ENCODE results near the gene HBZ. TPM values are rescaled to one million over a fixed set of nuclear protein-coding genes. Genes with fewer than 3 reads are reported as not detected.

HBZ gene
- total and polyA plus RNA-seq, 9 of the 15 experiments (the other 6 are each of a cell fraction or from before 2014, with no cell fraction given) = 58.0 to 610 (median 113) TPM

Small RNA genes lying within 50 kb of the gene (small RNA-seq; reads per million reads assigned to genes)
- not detected for gene RF00019

Other genes starting within 250 kb of the HBZ start
Only the 7 nearest of the 19 such genes appear.
- gene MPG, start 74.4 kb upstream of the HBZ start, total RNA-seq (2014; rRNA removed) = 192 and 226 TPM in 2 replicates
- 5.0 and 6.1 TPM in 2 replicates for gene MPG, start 74.4 kb upstream of the HBZ start, total RNA-seq (2014; rRNA removed; fragmentation: Illumina TruSeq; extraction: Trizol)
- gene MPG, start 74.4 kb upstream of the HBZ start, total RNA-seq (2015; rRNA removed; fragmentation: Illumina TruSeq; extraction: Trizol) = 47.1 and 52.8 TPM in 2 replicates
- 80.1 and 81.9 TPM in 2 replicates for gene MPG, start 74.4 kb upstream of the HBZ start, total RNA-seq (2021)
- gene MPG, start 74.4 kb upstream of the HBZ start, polyA plus RNA-seq (2011; rRNA removed) = 36.2 and 52.2 TPM in 2 replicates
- 21.1 and 55.2 TPM in 2 replicates for gene MPG, start 74.4 kb upstream of the HBZ start, polyA plus RNA-seq (2014; fragmentation: Illumina TruSeq; extraction: Trizol)
- gene MPG, start 74.4 kb upstream of the HBZ start, polyA plus RNA-seq (2014; fragmentation: Nextera tagmentation; extraction: Ambion mirVana) = 1 to 10 TPM in 1 of 2 experiments, under 1 TPM in 1; 0.42 to 2.2 TPM
- 138 and 214 TPM in 2 replicates for gene MPG, start 74.4 kb upstream of the HBZ start, polyA plus RNA-seq (2014; rRNA removed)
- gene NPRL3, start 14.0 kb upstream of the HBZ start, total RNA-seq (2014; rRNA removed) = 8.4 and 10.9 TPM in 2 replicates
- 3.7 and 5.6 TPM in 2 replicates for gene NPRL3, start 14.0 kb upstream of the HBZ start, total RNA-seq (2014; rRNA removed; fragmentation: Illumina TruSeq; extraction: Trizol)
- gene NPRL3, start 14.0 kb upstream of the HBZ start, total RNA-seq (2015; rRNA removed; fragmentation: Illumina TruSeq; extraction: Trizol) = 4.4 and 7.9 TPM in 2 replicates
- gene NPRL3, start 14.0 kb upstream of the HBZ start, total RNA-seq (2021) = 51.0 and 53.6 TPM in 2 replicates
- 9.7 and 26.3 TPM in 2 replicates for gene NPRL3, start 14.0 kb upstream of the HBZ start, polyA plus RNA-seq (2011; rRNA removed)
- 38.9 and 54.1 TPM in 2 replicates for gene NPRL3, start 14.0 kb upstream of the HBZ start, polyA plus RNA-seq (2014; fragmentation: Illumina TruSeq; extraction: Trizol)
- 1 to 10 TPM in 1 of 2 experiments, under 1 TPM in 1; 0.92 to 1.0 TPM for gene NPRL3, start 14.0 kb upstream of the HBZ start, polyA plus RNA-seq (2014; fragmentation: Nextera tagmentation; extraction: Ambion mirVana)
- gene NPRL3, start 14.0 kb upstream of the HBZ start, polyA plus RNA-seq (2014; rRNA removed) = 18.8 and 19.1 TPM in 2 replicates
- gene HBM, start 13.3 kb downstream of the HBZ start, total RNA-seq (2014; rRNA removed) = not detected in 2 replicates
- gene HBM, start 13.3 kb downstream of the HBZ start, total RNA-seq (2014; rRNA removed; fragmentation: Illumina TruSeq; extraction: Trizol) = not detected in 2 replicates
- not detected in 2 replicates for gene HBM, start 13.3 kb downstream of the HBZ start, total RNA-seq (2015; rRNA removed; fragmentation: Illumina TruSeq; extraction: Trizol)
- not detected in 2 replicates for gene HBM, start 13.3 kb downstream of the HBZ start, total RNA-seq (2021)
- not detected in 2 replicates for gene HBM, start 13.3 kb downstream of the HBZ start, polyA plus RNA-seq (2011; rRNA removed)
- not detected in 2 replicates for gene HBM, start 13.3 kb downstream of the HBZ start, polyA plus RNA-seq (2014; fragmentation: Illumina TruSeq; extraction: Trizol)
- gene HBM, start 13.3 kb downstream of the HBZ start, polyA plus RNA-seq (2014; fragmentation: Nextera tagmentation; extraction: Ambion mirVana) = not detected
- not detected in 2 replicates for gene HBM, start 13.3 kb downstream of the HBZ start, polyA plus RNA-seq (2014; rRNA removed)
- gene HBA2, start 20.2 kb downstream of the HBZ start, total RNA-seq (2014; rRNA removed) = 286 and 525 TPM in 2 replicates
- gene HBA2, start 20.2 kb downstream of the HBZ start, total RNA-seq (2014; rRNA removed; fragmentation: Illumina TruSeq; extraction: Trizol) = 21.9 and 40.4 TPM in 2 replicates
- 60.6 and 61.0 TPM in 2 replicates for gene HBA2, start 20.2 kb downstream of the HBZ start, total RNA-seq (2015; rRNA removed; fragmentation: Illumina TruSeq; extraction: Trizol)
- gene HBA2, start 20.2 kb downstream of the HBZ start, total RNA-seq (2021) = 443 and 467 TPM in 2 replicates
- 144 and 346 TPM in 2 replicates for gene HBA2, start 20.2 kb downstream of the HBZ start, polyA plus RNA-seq (2011; rRNA removed)
- gene HBA2, start 20.2 kb downstream of the HBZ start, polyA plus RNA-seq (2014; fragmentation: Illumina TruSeq; extraction: Trizol) = 106 and 709 TPM in 2 replicates
- 100 to 1,000 TPM; 331 to 366 TPM for gene HBA2, start 20.2 kb downstream of the HBZ start, polyA plus RNA-seq (2014; fragmentation: Nextera tagmentation; extraction: Ambion mirVana)
- 670 and 853 TPM in 2 replicates for gene HBA2, start 20.2 kb downstream of the HBZ start, polyA plus RNA-seq (2014; rRNA removed)
- 833 and 1,312 TPM in 2 replicates for gene HBA1, start 24.0 kb downstream of the HBZ start, total RNA-seq (2014; rRNA removed)
- 75.7 and 128 TPM in 2 replicates for gene HBA1, start 24.0 kb downstream of the HBZ start, total RNA-seq (2014; rRNA removed; fragmentation: Illumina TruSeq; extraction: Trizol)
- 235 and 260 TPM in 2 replicates for gene HBA1, start 24.0 kb downstream of the HBZ start, total RNA-seq (2015; rRNA removed; fragmentation: Illumina TruSeq; extraction: Trizol)
- gene HBA1, start 24.0 kb downstream of the HBZ start, total RNA-seq (2021) = 2,388 and 2,454 TPM in 2 replicates
- gene HBA1, start 24.0 kb downstream of the HBZ start, polyA plus RNA-seq (2011; rRNA removed) = 225 and 945 TPM in 2 replicates
- gene HBA1, start 24.0 kb downstream of the HBZ start, polyA plus RNA-seq (2014; fragmentation: Illumina TruSeq; extraction: Trizol) = 380 and 1,790 TPM in 2 replicates
- gene HBA1, start 24.0 kb downstream of the HBZ start, polyA plus RNA-seq (2014; fragmentation: Nextera tagmentation; extraction: Ambion mirVana) = 100 to 1,000 TPM; 280 to 426 TPM
- gene HBA1, start 24.0 kb downstream of the HBZ start, polyA plus RNA-seq (2014; rRNA removed) = 1,187 and 1,422 TPM in 2 replicates
- gene HBQ1, start 27.8 kb downstream of the HBZ start, total RNA-seq (2014; rRNA removed) = 190 and 204 TPM in 2 replicates
- gene HBQ1, start 27.8 kb downstream of the HBZ start, total RNA-seq (2014; rRNA removed; fragmentation: Illumina TruSeq; extraction: Trizol) = 1.7 and 2.3 TPM in 2 replicates
- 19.8 and 24.0 TPM in 2 replicates for gene HBQ1, start 27.8 kb downstream of the HBZ start, total RNA-seq (2015; rRNA removed; fragmentation: Illumina TruSeq; extraction: Trizol)
- 89.7 and 102 TPM in 2 replicates for gene HBQ1, start 27.8 kb downstream of the HBZ start, total RNA-seq (2021)
- gene HBQ1, start 27.8 kb downstream of the HBZ start, polyA plus RNA-seq (2011; rRNA removed) = 23.1 and 32.6 TPM in 2 replicates
- 4.8 and 31.2 TPM in 2 replicates for gene HBQ1, start 27.8 kb downstream of the HBZ start, polyA plus RNA-seq (2014; fragmentation: Illumina TruSeq; extraction: Trizol)
- 10 to 100 TPM; 11.1 to 17.9 TPM for gene HBQ1, start 27.8 kb downstream of the HBZ start, polyA plus RNA-seq (2014; fragmentation: Nextera tagmentation; extraction: Ambion mirVana)
- gene HBQ1, start 27.8 kb downstream of the HBZ start, polyA plus RNA-seq (2014; rRNA removed) = 151 and 161 TPM in 2 replicates
- 78.8 and 80.9 TPM in 2 replicates for gene LUC7L, start 76.8 kb downstream of the HBZ start, total RNA-seq (2014; rRNA removed)
- 42.2 and 52.6 TPM in 2 replicates for gene LUC7L, start 76.8 kb downstream of the HBZ start, total RNA-seq (2014; rRNA removed; fragmentation: Illumina TruSeq; extraction: Trizol)
- gene LUC7L, start 76.8 kb downstream of the HBZ start, total RNA-seq (2015; rRNA removed; fragmentation: Illumina TruSeq; extraction: Trizol) = 65.9 and 66.1 TPM in 2 replicates
- gene LUC7L, start 76.8 kb downstream of the HBZ start, total RNA-seq (2021) = 73.7 and 75.8 TPM in 2 replicates
- gene LUC7L, start 76.8 kb downstream of the HBZ start, polyA plus RNA-seq (2011; rRNA removed) = 59.5 and 73.0 TPM in 2 replicates
- gene LUC7L, start 76.8 kb downstream of the HBZ start, polyA plus RNA-seq (2014; fragmentation: Illumina TruSeq; extraction: Trizol) = 40.1 and 40.7 TPM in 2 replicates
- 1 to 10 TPM; 1.7 to 5.4 TPM for gene LUC7L, start 76.8 kb downstream of the HBZ start, polyA plus RNA-seq (2014; fragmentation: Nextera tagmentation; extraction: Ambion mirVana)
- 93.3 and 106 TPM in 2 replicates for gene LUC7L, start 76.8 kb downstream of the HBZ start, polyA plus RNA-seq (2014; rRNA removed)